Measurements from ENCODE around the gene DESI1.

DNA sequence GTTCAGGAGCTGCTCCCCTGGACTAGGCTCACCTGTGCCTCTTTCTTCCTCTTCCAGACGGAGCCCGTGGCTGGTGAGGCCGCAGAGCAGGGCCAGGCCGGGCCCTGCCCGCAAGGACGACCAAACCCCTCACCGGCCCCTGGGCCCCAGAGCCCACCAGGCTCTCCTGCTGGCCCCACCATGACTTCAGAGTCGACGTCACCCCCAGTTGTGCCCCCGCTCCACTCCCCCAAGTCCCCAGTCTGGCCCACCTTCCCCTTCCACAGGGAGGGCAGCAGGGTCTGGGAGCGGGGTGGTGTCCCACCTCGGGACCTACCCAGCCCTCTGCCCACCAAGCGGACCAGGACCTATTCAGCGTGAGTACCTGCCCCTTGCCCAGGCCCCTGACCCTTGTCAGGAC lies 49.1 kb downstream of the DESI1 start:
- TF ChIP-seq, protein P1, sequence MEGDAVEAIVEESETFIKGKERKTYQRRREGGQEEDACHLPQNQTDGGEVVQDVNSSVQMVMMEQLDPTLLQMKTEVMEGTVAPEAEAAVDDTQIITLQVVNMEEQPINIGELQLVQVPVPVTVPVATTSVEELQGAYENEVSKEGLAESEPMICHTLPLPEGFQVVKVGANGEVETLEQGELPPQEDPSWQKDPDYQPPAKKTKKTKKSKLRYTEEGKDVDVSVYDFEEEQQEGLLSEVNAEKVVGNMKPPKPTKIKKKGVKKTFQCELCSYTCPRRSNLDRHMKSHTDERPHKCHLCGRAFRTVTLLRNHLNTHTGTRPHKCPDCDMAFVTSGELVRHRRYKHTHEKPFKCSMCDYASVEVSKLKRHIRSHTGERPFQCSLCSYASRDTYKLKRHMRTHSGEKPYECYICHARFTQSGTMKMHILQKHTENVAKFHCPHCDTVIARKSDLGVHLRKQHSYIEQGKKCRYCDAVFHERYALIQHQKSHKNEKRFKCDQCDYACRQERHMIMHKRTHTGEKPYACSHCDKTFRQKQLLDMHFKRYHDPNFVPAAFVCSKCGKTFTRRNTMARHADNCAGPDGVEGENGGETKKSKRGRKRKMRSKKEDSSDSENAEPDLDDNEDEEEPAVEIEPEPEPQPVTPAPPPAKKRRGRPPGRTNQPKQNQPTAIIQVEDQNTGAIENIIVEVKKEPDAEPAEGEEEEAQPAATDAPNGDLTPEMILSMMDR (conservative IDR thresholded peaks at IDR 0.05; ENCODE audit: low read length): no peak
- TF ChIP-seq EZH2phosphoT487 (IDR thresholded peaks at IDR 0.05; ENCODE audit: borderline replicate concordance): no peak

Measured in Loucy (cell line).